Colonic mucosa (tissue), 4 donors: Measurements from ENCODE around the gene PROSER3. TPM values are rescaled to one million over a fixed set of nuclear protein-coding genes. Genes with fewer than 3 reads are reported as not detected.

Experiments used
- DNase-seq: peaks from one replicate; pipeline ENCODE4 v3.0.0-alpha.2; 2020
- H3K27ac ChIP-seq: fragments of 200-600 bp; one replicate; pipeline ENCODE4 v1.8.0; 2021
- H3K27me3 ChIP-seq: fragments of 200-600 bp; one replicate; pipeline ENCODE4 v1.8.0; 2021
- H3K36me3 ChIP-seq: fragments of 200-600 bp; one replicate; pipeline ENCODE4 v1.8.0; 2021
- H3K4me1 ChIP-seq: fragments of 200-600 bp; one replicate; pipeline ENCODE4 v1.8.0; 2021; ENCODE audit warnings: mild to moderate bottlenecking
- H3K4me3 ChIP-seq: fragments of 200-600 bp; one replicate; pipeline ENCODE4 v1.8.0; 2021
- H3K9ac ChIP-seq, 2 donors: one replicate each; pipeline ENCODE4 v1.7.0; 2013; ENCODE audit warnings: control low read depth in 2 of 2, low read depth in 2 of 2, low read length in 2 of 2
- H3K9me3 ChIP-seq: fragments of 200-600 bp; one replicate; pipeline ENCODE4 v1.8.0; 2021
- CTCF ChIP-seq: fragments of 200-600 bp; IDR thresholded peaks from one replicate; pipeline ENCODE4 v1.8.0; 2022; ENCODE audit warnings: antibody characterized with exemption, mild to moderate bottlenecking
- intact Hi-C: fragments of 100-400 bp; cut with DNase I; formaldehyde crosslinking; loops from one replicate; pipeline ENCODE4 v1.14.1; 2022
- total RNA-seq, 2 donors: library from RNA; stranded (reverse); fragmentation: NEBNext Ultra II Directional in 1 of 2; extraction: Animal tissue kit (Norgen Biotek cat#: 25700) in 1 of 2; gene quantifications; one replicate each; pipeline ENCODE4 v1.2.1, GENCODE V29; 2021
- donor health status: healthy.
- donor health status: DM: no; HTN: no; CAD: no.
- donor health status: DM: no; HTN: no; CAD: no.

The PROSER3 gene
- total RNA-seq, 2 donors from 2014 or later, result 17.1 to 26.9 TPM

GRCh38 chr19:35741203-35741515 lies 16.8 kb upstream of the PROSER3 start:
- H3K36me3 ChIP-seq, result no peaks in the 10 kb centered on the region

GRCh38 chr19:35742121-35742724 lies 15.8 kb upstream of the PROSER3 start, which contains the start of gene IGFLR1:
Gene IGFLR1, minus strand, starts transcription at chr19:35742452. Its CDS starts 1,272 bp downstream, at chr19:35741180.
- H3K27ac ChIP-seq, result peak within 1 kb of the TSS; percentile 90

More at GRCh38 chr19:35741203-35741515, 16.8 kb upstream of the PROSER3 start:
- no peaks in the 10 kb centered on the region for H3K27me3 ChIP-seq
- H3K9ac ChIP-seq, result peak overlapping the region; percentile 73 to 87
- peak overlapping the region; percentile 66 for H3K4me3 ChIP-seq
- H3K27ac ChIP-seq, result peak overlapping the region; percentile 90
- peaks cover 9% of the 10 kb centered on the region for H3K4me1 ChIP-seq
- H3K9me3 ChIP-seq, result no peaks in the 10 kb centered on the region
- no peak for DNase-seq
- intact Hi-C loops, result loop anchor here (10.0 kb wide), 1 partner anchor 194 kb away; the partner anchor contains the start of gene LRFN3
- TF ChIP-seq CTCF, result no peak

GRCh38 chr19:35743640-35744429 lies 14.1 kb upstream of the PROSER3 start:
- intact Hi-C loops, result loop anchor here (10.0 kb wide), 1 partner anchor 191 kb away; the partner anchor contains the start of gene LRFN3
- peak overlapping the region; percentile 100 for H3K27ac ChIP-seq

More at GRCh38 chr19:35742121-35742724, 15.8 kb upstream of the PROSER3 start, which contains the start of gene IGFLR1:
- DNase-seq, result peak; percentile 53
- Histone ChIP-seq H3K27me3 (no peaks in the 10 kb centered on the region), H3K4me1 (peaks cover 9% of the 10 kb centered on the region), H3K4me3 (peak within 1 kb of the TSS; percentile 15), H3K9ac (peak within 1 kb of the TSS; percentile 36 to 73), H3K36me3 (no peaks in the 10 kb centered on the region), H3K9me3 (no peaks in the 10 kb centered on the region)
- intact Hi-C loops, result loop anchor here (10.0 kb wide), 1 partner anchor 193 kb away; the partner anchor contains the start of gene LRFN3
- TF ChIP-seq CTCF, result no peak

GRCh38 chr19:35744430-35745327 lies 13.3 kb upstream of the PROSER3 start:
- Histone ChIP-seq H3K27ac (peak overlapping the region; percentile 100), H3K27me3 (no peaks in the 10 kb centered on the region), H3K36me3 (no peaks in the 10 kb centered on the region), H3K4me3 (peak overlapping the region; percentile 89), H3K9ac (peak overlapping the region; percentile 72 to 79), H3K4me1 (peaks cover 6% of the 10 kb centered on the region), H3K9me3 (no peaks in the 10 kb centered on the region)
- no peak for TF ChIP-seq CTCF
- intact Hi-C loops, result loop anchor here (10.0 kb wide), 1 partner anchor 190 kb away; the partner anchor contains the start of gene LRFN3
- peak; percentile 97 for DNase-seq

More at GRCh38 chr19:35743640-35744429, 14.1 kb upstream of the PROSER3 start:
- Histone ChIP-seq H3K4me3 (peak overlapping the region; percentile 89), H3K4me1 (peaks cover 9% of the 10 kb centered on the region), H3K36me3 (no peaks in the 10 kb centered on the region), H3K9ac (peak overlapping the region in 1 of 2 donors; percentile 79), H3K27me3 (no peaks in the 10 kb centered on the region), H3K9me3 (no peaks in the 10 kb centered on the region)
- DNase-seq, result no peak
- TF ChIP-seq CTCF, result no peak
